Fibroblast of villous mesenchyme (primary cell): ENCODE data around the gene MAP3K14. TPM values are rescaled to one million over a fixed set of nuclear protein-coding genes. Genes with fewer than 3 reads are reported as not detected.
A peak's percentile ranks its signal among the peaks of the same experiment; 100 is the strongest.

Source experiments
- DNase-seq: peaks from one replicate; pipeline ENCODE4 v3.0.0-alpha.2; 2010; ENCODE audit warnings: low read depth
- H3K4me3 ChIP-seq: 2 replicates; pipeline ENCODE4 v1.5.1; 2011; ENCODE audit warnings: low read depth, mild to moderate bottlenecking, low read length
- CTCF ChIP-seq: IDR thresholded peaks from 2 replicates; pipeline ENCODE4 v1.5.1; 2012; ENCODE audit warnings: low read depth, mild to moderate bottlenecking, low read length; ENCODE audit not compliant: insufficient read depth
- total RNA-seq: library from RNA; depleted of rRNA; stranded (reverse); fragments of >200 nt; gene quantifications from 2 replicates; pipeline ENCODE4 v1.2.3, GENCODE V29; 2012

Gene MAP3K14
- total RNA-seq, 1 donor, result 1.7 TPM

GRCh38 chr17:45294506-45294905 lies 22.3 kb downstream of the MAP3K14 start:
- no peak for TF ChIP-seq CTCF
- DNase-seq, result peak; percentile 92
- H3K4me3 ChIP-seq, result no peak overlapping the region

GRCh38 chr17:45293413-45294211 lies 23.2 kb downstream of the MAP3K14 start:
- TF ChIP-seq CTCF, result peak; percentile 6
- H3K4me3 ChIP-seq, result no peak overlapping the region
- peak; percentile 96 for DNase-seq

- DNase-seq, result no peak
- TF ChIP-seq CTCF, result no peak
- H3K4me3 ChIP-seq, result no peak overlapping the region
These were observed 24.0 kb downstream of the MAP3K14 start for GRCh38 chr17:45292696-45293412.

GRCh38 chr17:45291171-45291805 lies 25.5 kb downstream of the MAP3K14 start:
- DNase-seq, result no peak
- H3K4me3 ChIP-seq, result no peak overlapping the region
- TF ChIP-seq CTCF, result no peak

- TF ChIP-seq CTCF, result no peak
- H3K4me3 ChIP-seq, result no peak overlapping the region
- no peak for DNase-seq
These were observed 26.5 kb downstream of the MAP3K14 start for GRCh38 chr17:45290269-45290765.

GRCh38 chr17:45289301-45290268 lies 27.2 kb downstream of the MAP3K14 start:
- no peak for DNase-seq
- H3K4me3 ChIP-seq, result no peak overlapping the region
- TF ChIP-seq CTCF, result no peak
